K562 (cell line): ENCODE data around the gene NCL. TPM values are rescaled to one million over a fixed set of nuclear protein-coding genes. Genes with fewer than 3 reads are reported as not detected.

Experiments used
- E2F3 ChIP-seq: fragments of 250-450 bp; sonication (Bioruptor Pico); IDR thresholded peaks from 2 replicates; pipeline ENCODE4 v1.4.0; 2020; ENCODE audit warnings: mild to moderate bottlenecking
- EGR1 ChIP-seq: fragments of 450-650 bp; conservative IDR thresholded peaks from 2 replicates; pipeline ENCODE4 v1.6.1; 2017; ENCODE audit warnings: mild to moderate bottlenecking
- L3MBTL2 ChIP-seq: fragments of 450-650 bp; IDR thresholded peaks from 2 replicates; pipeline ENCODE4 v1.6.1; 2016; ENCODE audit warnings: mild to moderate bottlenecking, moderate library complexity
- PHF8 ChIP-seq: fragments of 200-600 bp; sonication (generic); IDR thresholded peaks from 2 replicates; pipeline ENCODE4 v1.6.1; 2012; ENCODE audit warnings: mixed run types, mild to moderate bottlenecking, inconsistent platforms, low read length, moderate library complexity, borderline replicate concordance
- TEAD1 ChIP-seq, 2 experiments: fragments of 450-650 bp in 1 of 2; sonication (generic) in 1 of 2; formaldehyde crosslinking; IDR thresholded peaks; 2 replicates each; pipeline versions ENCODE4 v1.4.0 to v1.8.0; 2020 to 2022; ENCODE audit warnings: mild to moderate bottlenecking in 2 of 2, missing genetic modification reagents in 1 of 2
- ZNF124 ChIP-seq: sonication (generic); formaldehyde crosslinking; IDR thresholded peaks from 2 replicates; pipeline ENCODE4 v1.8.1; 2022; ENCODE audit warnings: missing genetic modification reagents
- polyA plus RNA-seq, 8 experiments: library from polyadenylated mRNA; depleted of rRNA in 4 of 8; stranded (reverse) in 5 of 8; unstranded in 3 of 8; fragments of >200 nt; fragmentation: Nextera tagmentation in 2 of 8; fragmentation: Illumina TruSeq in 1 of 8; extraction: Ambion mirVana in 2 of 8; extraction: Trizol in 1 of 8; gene quantifications; 2 replicates each; pipeline versions ENCODE4 v1.2.1 to v1.2.3, GENCODE V29; 2011 to 2014; ENCODE audit warnings: inconsistent platforms in 1 of 8, missing spikeins in 1 of 8
- total RNA-seq, 7 experiments: library from RNA; depleted of rRNA in 6 of 7; stranded (reverse); fragments of >200 nt in 6 of 7; fragmentation: Illumina TruSeq in 2 of 7; extraction: Trizol in 2 of 7; gene quantifications; 2 replicates each; pipeline versions ENCODE4 v1.2.1 to v1.2.3, GENCODE V29; 2011 to 2021; ENCODE audit warnings: low replicate concordance in 1 of 7
- TF ChIP-seq, protein P1 (sequence below), 3 experiments: fragments of 200-800 bp in 1 of 3; fragments of 250-450 bp in 1 of 3; fragments of 450-650 bp in 1 of 3; sonication (Bioruptor Pico) in 1 of 3; sonication (Bioruptor generic) in 1 of 3; formaldehyde crosslinking in 1 of 3; IDR thresholded peaks; 2 replicates each; pipeline versions ENCODE4 v1.6.1 to v1.8.0; 2016 to 2022; ENCODE audit warnings: mild to moderate bottlenecking in 2 of 3, missing genetic modification characterization in 2 of 3, missing compliant biosample characterization in 1 of 3, moderate library complexity in 1 of 3
- TF ChIP-seq, protein P2 (sequence below): fragments of 200-800 bp; sonication (Bioruptor generic); IDR thresholded peaks from 2 replicates; pipeline ENCODE4 v1.6.1; 2017; ENCODE audit warnings: missing genetic modification characterization, missing compliant biosample characterization

NCL gene
- total and polyA plus RNA-seq, 9 of the 15 experiments (the other 6 are each of a cell fraction or from before 2014, with no cell fraction given): 80.9 to 732 (median 361) TPM

DNA sequence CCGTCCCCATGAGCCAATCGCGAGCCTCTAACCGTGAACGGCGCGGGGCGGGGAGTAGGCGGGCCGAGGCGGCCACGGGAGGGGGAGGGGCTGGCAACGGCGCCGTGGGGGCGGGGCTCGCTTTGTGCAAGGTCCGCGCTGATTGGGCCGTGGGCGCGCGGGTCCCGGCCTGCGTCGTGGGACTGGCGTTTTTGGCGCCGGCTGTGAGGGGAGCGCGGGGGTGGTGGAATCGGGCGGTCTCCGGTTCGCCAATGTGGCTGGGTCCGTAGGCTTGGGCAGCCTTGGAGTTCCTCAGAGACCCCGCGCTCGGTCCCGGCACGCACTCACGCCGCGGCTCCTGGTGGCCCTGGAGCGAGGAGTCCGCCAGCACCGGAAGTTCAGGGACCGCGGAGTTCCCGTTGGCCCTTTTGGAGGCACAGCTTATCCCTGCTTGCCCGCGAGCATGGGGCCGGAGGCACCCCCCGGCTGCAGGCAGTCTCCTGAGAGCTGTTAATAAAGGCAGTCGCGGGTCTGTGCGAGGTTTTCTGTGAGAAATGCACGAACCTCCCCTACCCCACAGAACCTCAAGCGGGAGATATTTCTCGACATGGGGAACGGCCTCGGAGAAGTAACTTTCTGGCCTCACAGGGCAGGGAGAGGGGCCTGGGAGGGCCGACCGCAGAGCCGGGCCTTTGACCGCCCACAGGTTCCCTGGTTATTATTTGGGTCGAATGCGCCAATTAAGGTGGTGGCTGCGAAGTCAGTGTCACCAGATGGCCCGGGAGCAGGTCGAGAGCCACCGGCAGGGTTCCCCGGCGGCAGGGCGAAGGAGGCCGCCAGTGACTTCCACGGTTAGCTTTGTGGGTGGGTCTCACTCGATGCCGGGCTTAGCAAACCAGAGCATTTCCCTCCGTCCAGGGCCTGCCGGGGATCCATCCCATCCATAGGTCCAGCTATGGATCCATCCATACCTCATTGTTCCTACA is 574 bp upstream of the NCL start (continued):
- TF ChIP-seq, protein P1, sequence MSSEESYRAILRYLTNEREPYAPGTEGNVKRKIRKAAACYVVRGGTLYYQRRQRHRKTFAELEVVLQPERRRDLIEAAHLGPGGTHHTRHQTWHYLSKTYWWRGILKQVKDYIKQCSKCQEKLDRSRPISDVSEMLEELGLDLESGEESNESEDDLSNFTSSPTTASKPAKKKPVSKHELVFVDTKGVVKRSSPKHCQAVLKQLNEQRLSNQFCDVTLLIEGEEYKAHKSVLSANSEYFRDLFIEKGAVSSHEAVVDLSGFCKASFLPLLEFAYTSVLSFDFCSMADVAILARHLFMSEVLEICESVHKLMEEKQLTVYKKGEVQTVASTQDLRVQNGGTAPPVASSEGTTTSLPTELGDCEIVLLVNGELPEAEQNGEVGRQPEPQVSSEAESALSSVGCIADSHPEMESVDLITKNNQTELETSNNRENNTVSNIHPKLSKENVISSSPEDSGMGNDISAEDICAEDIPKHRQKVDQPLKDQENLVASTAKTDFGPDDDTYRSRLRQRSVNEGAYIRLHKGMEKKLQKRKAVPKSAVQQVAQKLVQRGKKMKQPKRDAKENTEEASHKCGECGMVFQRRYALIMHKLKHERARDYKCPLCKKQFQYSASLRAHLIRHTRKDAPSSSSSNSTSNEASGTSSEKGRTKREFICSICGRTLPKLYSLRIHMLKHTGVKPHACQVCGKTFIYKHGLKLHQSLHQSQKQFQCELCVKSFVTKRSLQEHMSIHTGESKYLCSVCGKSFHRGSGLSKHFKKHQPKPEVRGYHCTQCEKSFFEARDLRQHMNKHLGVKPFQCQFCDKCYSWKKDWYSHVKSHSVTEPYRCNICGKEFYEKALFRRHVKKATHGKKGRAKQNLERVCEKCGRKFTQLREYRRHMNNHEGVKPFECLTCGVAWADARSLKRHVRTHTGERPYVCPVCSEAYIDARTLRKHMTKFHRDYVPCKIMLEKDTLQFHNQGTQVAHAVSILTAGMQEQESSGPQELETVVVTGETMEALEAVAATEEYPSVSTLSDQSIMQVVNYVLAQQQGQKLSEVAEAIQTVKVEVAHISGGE (CRISPR knock-in tag; IDR thresholded peaks at IDR 0.05): peak in 1 of 3 experiments; percentile 68; a peak in 3 of 6 replicates
- TF ChIP-seq TEAD1 (CRISPR knock-in tag; IDR thresholded peaks at IDR 0.05) (0 out of 4 replicates have a peak, but pooled peaks of 1 of the 2 experiments have one; percentile 27), L3MBTL2 (peak; percentile 51; the same call in 1 of the 2 replicates), E2F3 (CRISPR knock-in tag) (peak; percentile 85), ZNF124 (no peak), PHF8 (peak; percentile 78; the same call in 1 of the 2 replicates), EGR1 (peak; percentile 91)
- TF ChIP-seq, protein P2, sequence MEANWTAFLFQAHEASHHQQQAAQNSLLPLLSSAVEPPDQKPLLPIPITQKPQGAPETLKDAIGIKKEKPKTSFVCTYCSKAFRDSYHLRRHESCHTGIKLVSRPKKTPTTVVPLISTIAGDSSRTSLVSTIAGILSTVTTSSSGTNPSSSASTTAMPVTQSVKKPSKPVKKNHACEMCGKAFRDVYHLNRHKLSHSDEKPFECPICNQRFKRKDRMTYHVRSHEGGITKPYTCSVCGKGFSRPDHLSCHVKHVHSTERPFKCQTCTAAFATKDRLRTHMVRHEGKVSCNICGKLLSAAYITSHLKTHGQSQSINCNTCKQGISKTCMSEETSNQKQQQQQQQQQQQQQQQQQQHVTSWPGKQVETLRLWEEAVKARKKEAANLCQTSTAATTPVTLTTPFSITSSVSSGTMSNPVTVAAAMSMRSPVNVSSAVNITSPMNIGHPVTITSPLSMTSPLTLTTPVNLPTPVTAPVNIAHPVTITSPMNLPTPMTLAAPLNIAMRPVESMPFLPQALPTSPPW (CRISPR knock-in tag): peak; percentile 75
